Bronchial epithelial cell (primary cell): ENCODE measurements around the gene KCNN4. TPM values are rescaled to one million over a fixed set of nuclear protein-coding genes. Genes with fewer than 3 reads are reported as not detected.

Experiments
- DNase-seq: peaks from one replicate; pipeline ENCODE4 v3.0.0-alpha.2; 2010; ENCODE audit warnings: low read depth
- FAIRE-seq: peaks from 2 replicates; lab custom pipeline; 2011; peaks lifted over from hg19 to GRCh38; lab: Jason Lieb, UNC
- H3K27me3 ChIP-seq: 2 replicates; pipeline ENCODE4 v1.5.1; 2011; ENCODE audit warnings: low read length; ENCODE audit not compliant: control insufficient read depth, insufficient read depth
- H3K36me3 ChIP-seq: 2 replicates; pipeline ENCODE4 v1.5.1; 2011; ENCODE audit warnings: low read length; ENCODE audit not compliant: control insufficient read depth, insufficient read depth
- H3K4me3 ChIP-seq: 2 replicates; pipeline ENCODE4 v1.5.1; 2011; ENCODE audit warnings: mild to moderate bottlenecking, low read depth, low read length, control low read depth
- total RNA-seq: library from RNA; depleted of rRNA; stranded (reverse); fragments of >200 nt; gene quantifications from 2 replicates; pipeline ENCODE4 v1.2.1, GENCODE V29; 2014
- TF ChIP-seq, protein P1 (sequence below): IDR thresholded peaks from 2 replicates; pipeline ENCODE4 v1.5.1; 2011; ENCODE audit warnings: mild to moderate bottlenecking, moderate library complexity, low read length, control low read depth, inconsistent platforms; ENCODE audit not compliant: insufficient read depth, severe bottlenecking

The KCNN4 gene
- total RNA-seq, 1 donor from 2014 or later: 9.7 TPM

DNA sequence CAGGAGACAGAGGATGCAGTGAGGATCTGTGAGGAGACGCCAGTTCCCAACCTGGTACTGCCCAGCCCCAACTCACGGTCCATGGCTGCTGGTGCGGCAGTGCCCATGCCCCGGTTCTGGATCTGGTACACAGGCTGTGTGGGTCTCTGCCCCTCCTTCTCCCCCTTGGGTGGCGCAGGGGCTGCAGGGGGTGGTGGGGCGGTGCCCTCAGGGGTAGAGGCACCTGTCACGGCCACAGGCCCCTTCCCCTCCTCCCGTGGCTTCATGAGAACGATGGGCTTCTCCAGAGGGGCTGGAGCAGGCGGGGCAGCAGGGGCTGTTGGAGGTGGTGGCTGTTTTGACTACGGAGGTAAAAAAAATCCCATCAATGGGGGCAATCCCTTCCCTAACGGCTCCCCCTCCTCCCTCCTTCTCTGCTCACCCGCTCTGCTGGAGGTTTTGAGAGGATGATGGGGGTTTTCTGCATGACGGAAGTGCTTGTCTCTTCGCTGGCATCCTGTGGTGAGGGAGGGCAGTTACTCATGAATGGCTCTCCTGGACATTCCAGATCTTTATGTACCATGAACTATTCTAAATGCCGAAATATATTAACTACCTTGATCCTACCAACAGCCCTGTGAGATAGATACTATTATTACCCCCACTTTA lies 33.1 kb downstream of the KCNN4 start:
- peaks cover 19% of the 10 kb centered on the region for H3K36me3 ChIP-seq
- DNase-seq (no peak), FAIRE-seq (no peak)
- H3K27me3 ChIP-seq: no peaks in the 10 kb centered on the region
- TF ChIP-seq, protein P1, sequence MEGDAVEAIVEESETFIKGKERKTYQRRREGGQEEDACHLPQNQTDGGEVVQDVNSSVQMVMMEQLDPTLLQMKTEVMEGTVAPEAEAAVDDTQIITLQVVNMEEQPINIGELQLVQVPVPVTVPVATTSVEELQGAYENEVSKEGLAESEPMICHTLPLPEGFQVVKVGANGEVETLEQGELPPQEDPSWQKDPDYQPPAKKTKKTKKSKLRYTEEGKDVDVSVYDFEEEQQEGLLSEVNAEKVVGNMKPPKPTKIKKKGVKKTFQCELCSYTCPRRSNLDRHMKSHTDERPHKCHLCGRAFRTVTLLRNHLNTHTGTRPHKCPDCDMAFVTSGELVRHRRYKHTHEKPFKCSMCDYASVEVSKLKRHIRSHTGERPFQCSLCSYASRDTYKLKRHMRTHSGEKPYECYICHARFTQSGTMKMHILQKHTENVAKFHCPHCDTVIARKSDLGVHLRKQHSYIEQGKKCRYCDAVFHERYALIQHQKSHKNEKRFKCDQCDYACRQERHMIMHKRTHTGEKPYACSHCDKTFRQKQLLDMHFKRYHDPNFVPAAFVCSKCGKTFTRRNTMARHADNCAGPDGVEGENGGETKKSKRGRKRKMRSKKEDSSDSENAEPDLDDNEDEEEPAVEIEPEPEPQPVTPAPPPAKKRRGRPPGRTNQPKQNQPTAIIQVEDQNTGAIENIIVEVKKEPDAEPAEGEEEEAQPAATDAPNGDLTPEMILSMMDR: no peak
- H3K4me3 ChIP-seq: no peak overlapping the region

DNA sequence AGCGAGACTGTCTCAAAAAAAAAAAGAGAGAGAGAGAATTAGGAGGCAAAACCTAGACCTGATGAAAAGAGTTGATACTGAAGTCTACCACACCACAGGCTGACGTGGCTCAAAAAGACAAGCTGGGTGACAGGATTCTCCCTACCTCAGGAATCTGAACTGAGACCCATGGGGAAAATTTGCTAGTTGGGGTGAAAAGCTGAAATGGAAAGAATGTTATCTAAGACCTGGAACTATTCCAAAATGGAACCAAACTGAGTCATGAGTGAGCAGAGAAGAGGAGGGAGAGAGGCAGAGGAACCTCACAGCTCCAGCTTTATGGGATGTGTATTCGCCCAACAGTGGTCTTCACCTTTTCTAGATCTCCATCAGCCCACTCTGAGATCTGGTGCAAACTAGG lies 37.7 kb downstream of the KCNN4 start:
- TF ChIP-seq, protein P1: no peak
- DNase-seq (no peak), FAIRE-seq (no peak)
- no peaks in the 10 kb centered on the region for H3K27me3 ChIP-seq
- H3K36me3 ChIP-seq: peaks cover 19% of the 10 kb centered on the region
- H3K4me3 ChIP-seq: no peak overlapping the region

DNA sequence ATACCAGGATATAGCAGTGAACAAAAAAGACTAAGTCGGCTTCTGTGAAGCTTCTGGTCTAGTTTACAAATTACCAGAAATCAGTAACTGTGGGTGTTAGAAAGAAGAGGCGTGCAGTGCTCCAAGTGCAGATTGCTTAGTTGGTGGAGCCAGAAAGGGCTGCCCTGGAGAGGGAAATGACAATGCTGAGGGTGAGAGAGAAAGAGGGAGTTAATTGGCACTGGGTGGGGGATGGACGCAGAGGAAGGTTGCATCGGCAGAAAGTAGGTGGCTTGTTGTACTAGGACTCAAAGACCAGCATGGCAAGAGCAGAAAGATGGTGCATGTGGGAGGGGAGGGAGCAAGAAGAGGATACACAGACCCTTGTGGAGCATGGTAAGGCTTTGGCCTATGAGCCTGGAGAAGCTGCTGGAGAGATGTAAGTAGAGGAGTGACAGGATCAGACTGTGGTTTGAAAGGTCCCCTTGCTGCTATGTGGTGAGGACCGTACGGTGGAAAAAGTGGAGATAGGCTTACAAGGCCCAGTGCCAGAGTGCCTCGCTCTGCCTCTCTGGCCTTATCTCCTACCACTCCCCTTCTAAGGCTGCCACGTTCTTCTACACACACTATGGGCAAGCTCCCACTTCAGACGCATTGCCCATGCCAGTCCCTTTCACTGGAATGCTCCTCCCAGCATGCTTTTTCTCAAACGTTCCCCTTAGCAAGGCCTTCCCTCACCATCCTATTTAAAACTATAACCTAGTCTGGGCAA lies 39.5 kb downstream of the KCNN4 start:
- Histone ChIP-seq H3K36me3 (peaks cover 17% of the 10 kb centered on the region), H3K4me3 (no peak overlapping the region), H3K27me3 (no peaks in the 10 kb centered on the region)
- TF ChIP-seq, protein P1: no peak
- DNase-seq (no peak), FAIRE-seq (no peak)

DNA sequence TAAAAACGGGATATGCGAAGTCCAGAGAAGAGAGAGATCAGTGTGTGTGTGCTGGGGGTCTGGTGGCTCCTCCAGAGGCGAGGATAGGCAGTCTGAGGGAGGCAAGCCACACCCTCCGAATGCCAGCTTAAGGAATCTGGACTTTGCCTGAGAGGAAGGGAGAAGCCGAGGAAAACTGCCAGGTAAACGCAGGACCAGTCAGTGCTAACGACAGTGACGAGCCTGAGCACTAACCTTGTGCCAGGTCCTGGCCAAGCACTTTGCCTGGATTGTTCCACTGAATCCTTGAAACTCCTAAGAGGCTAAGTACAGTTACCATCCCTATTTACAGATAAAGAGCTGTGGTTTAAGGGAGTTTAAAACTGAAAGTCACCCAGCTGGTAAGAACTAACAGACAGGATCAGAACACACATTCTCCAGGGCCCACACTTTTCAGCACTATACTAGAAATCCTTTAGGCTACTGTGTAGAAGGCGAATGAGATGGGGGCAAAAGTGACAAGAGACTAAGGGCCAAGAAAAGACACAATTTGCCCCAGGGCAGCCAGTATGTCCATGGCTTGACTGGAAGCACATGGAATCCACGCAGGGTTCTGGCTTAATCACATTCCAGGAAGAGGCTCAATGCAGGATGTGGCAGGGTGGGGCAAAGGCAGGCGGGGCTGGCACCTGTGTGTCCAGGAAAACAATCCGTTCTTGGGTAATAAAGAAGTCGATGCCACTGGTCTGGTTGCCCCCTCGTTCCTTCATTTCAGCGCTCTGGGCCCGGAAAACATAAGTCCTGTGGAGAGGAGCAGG lies 41.1 kb downstream of the KCNN4 start:
- no peaks in the 10 kb centered on the region for H3K27me3 ChIP-seq
- DNase-seq (peak; percentile 55), FAIRE-seq (peak; percentile 66)
- peaks cover 15% of the 10 kb centered on the region for H3K36me3 ChIP-seq
- TF ChIP-seq, protein P1: no peak
- H3K4me3 ChIP-seq: no peak overlapping the region

DNA sequence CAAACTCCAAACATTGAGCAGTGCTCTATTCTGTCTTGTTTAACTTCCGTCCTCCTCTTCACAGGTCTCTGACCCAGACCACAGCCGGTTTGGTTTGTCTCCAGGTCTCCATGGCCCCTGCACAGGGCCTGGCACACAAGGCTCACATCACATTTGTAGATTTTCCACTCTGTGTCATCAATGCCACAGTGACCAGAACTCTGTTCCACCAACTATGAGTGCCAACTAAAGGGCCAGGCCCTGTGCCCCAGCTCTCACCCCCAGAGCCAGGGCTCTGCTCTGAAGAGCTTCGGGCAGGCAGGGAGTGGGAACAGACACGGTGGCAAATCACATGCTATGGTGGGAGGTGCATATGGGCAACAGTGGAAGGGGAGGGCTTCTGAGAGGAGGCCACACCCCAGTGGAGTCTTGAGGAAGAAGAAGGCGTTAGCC lies 42.0 kb downstream of the KCNN4 start:
- Histone ChIP-seq H3K36me3 (peaks cover 15% of the 10 kb centered on the region), H3K27me3 (no peaks in the 10 kb centered on the region), H3K4me3 (no peak overlapping the region)
- TF ChIP-seq, protein P1: no peak
- DNase-seq (no peak), FAIRE-seq (no peak)
